Measurements from ENCODE around the gene ACTL6A.
"Not testable (repeated sequence)": the region's sequence is repeated elsewhere in the genome, so short reads cannot be mapped to it uniquely, and the experiment has no call there.

The ACTL6A gene

GRCh38 chr3:179562591-179563270, at the start of gene ACTL6A:
Gene ACTL6A, plus strand, starts transcription at chr3:179562926. Its CDS starts 167 bp downstream, at chr3:179563093.
- peak; percentile 98 for DNase-seq

DNA sequence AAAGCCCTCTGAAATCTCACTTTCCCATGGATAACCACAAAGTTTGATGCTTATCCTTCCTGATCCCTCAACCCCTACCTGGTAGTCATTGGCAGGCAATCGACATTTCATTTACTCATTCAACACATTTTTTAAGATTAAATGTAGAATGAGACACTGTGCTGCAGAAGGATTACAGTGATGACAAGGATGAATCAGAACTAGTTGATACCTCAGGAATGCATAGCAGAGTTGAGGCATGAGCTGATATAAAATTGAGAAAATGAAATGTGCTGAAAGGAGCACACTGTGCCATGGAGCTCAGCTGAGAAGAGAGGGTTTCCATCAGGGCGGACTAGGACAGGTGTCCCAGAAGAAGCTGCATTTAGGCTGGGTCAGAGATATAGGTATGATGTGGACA, 48.9 kb upstream of the ACTL6A start:
- no peak for DNase-seq

- DNase-seq, result not testable (repeated sequence)
Observed at GRCh38 chr3:179516461-179517251, 46.1 kb upstream of the ACTL6A start.

DNA sequence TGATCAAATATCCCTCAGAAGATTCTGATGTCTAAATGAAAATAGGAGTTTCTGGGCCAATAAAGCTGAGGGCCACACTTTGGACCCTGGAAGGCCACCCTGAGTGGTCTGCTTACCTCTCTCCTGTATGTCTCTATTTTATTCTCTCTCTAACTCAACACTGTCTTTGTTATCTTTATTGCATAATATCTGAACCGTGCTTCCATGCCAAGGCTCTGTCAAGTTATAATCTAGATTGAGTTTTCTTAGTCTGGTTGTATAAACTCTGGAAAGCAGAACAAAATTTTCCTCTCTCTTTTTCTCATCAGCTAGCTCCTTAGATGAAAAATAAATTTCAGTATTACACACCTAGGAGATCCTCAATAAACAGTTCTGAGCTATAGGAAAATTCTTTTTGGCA, 36.2 kb upstream of the ACTL6A start:
- DNase-seq, result no peak

GRCh38 chr3:179526989-179527391, 35.7 kb upstream of the ACTL6A start:
- DNase-seq, result no peak

DNA sequence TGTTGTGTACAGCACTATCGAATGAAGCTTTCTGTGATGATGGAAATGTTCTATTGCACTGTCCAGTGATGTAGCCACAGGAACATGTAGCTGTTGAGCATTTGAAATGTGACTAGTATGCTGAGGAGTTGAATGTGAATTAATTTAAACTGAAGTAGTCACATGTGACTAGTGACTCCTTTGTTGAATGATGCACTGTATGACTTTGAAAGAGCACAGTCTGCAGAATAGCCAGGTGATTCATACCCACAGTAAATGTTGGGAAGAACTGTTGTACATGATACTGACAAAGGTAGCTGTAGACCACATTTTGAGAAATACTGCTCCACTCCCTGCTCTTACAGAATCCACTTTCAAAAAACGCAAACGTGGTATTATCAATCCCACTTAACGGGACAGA, 34.0 kb upstream of the ACTL6A start:
- DNase-seq, result no peak

DNA sequence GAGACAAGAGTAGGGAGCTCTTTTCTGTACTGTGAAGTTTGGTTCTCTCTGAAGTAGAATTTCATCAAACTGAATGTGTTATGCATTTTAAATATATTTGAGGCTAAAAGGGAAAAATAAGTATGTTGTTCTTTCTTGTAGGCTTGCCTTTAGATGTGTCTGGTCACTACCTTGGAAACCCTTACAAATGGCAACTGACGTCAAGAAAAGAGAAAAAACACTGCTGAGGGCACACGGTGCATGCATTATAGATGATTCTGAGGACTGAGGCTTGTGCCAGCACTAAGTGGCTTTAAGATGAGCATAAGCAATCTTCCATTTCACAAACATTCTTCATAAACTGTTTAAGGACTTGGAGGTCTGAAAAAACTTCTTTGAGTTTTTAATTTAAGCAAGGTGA, 31.1 kb upstream of the ACTL6A start:
- DNase-seq, result no peak

- no peak for DNase-seq
Observed at GRCh38 chr3:179533274-179533673, 29.5 kb upstream of the ACTL6A start.

DNA sequence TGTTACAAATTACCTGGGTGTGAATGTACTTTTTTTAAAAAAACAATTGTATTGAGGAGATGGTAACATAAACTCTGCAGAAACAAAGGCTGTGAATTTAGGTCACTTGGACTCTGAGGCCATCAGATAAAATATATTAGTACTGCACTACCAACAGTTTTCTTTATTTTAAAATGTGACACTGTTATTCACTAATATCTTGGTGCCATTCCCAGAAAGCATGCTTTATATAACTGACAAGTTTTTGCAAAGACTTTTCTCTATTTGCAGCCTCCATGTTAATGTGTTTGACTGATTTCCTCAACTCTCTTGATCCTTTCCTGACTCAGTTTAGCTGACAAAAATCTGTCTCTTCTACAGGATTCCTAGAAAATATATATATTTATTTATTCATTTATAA, 26.5 kb upstream of the ACTL6A start:
- DNase-seq, result no peak

- no peak for DNase-seq
Observed at GRCh38 chr3:179541094-179541493, 21.6 kb upstream of the ACTL6A start.

- DNase-seq, result no peak
Observed at GRCh38 chr3:179541596-179541995, 21.1 kb upstream of the ACTL6A start.

- no peak for DNase-seq
Observed at GRCh38 chr3:179542375-179542774, 20.4 kb upstream of the ACTL6A start.

DNA sequence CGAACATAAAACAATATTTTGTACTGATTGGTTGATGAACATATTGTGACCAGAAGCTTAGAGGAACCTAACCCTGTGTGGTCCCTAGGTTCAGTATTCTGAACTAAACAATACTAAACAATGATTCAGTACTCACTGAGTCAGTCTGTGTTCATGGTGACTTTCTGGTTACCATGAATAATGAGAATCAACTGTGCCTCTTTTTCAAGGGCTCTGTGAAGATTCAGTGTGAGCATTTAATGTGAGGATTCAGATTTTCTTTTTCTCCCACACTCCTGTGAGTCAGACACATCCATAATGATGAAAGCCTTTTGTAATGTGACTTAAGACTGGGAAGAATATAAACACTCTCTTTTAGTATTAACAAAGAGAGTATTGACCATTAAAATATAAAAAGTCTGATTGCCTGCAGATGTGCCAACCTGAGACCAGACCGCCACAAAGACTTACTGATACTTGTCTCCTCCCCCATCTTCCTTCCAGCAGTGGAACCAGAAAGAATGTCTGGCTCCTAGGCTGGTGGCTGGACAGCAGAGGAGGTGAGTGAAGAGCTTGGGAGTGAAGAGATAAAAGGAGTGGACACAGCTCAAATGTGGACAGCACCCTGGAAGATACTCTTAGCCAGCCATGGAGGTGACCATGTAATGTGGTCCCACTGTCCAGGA, 17.6 kb upstream of the ACTL6A start:
- no peak for DNase-seq

GRCh38 chr3:179546814-179547241, 15.9 kb upstream of the ACTL6A start:
- no peak for DNase-seq

DNA sequence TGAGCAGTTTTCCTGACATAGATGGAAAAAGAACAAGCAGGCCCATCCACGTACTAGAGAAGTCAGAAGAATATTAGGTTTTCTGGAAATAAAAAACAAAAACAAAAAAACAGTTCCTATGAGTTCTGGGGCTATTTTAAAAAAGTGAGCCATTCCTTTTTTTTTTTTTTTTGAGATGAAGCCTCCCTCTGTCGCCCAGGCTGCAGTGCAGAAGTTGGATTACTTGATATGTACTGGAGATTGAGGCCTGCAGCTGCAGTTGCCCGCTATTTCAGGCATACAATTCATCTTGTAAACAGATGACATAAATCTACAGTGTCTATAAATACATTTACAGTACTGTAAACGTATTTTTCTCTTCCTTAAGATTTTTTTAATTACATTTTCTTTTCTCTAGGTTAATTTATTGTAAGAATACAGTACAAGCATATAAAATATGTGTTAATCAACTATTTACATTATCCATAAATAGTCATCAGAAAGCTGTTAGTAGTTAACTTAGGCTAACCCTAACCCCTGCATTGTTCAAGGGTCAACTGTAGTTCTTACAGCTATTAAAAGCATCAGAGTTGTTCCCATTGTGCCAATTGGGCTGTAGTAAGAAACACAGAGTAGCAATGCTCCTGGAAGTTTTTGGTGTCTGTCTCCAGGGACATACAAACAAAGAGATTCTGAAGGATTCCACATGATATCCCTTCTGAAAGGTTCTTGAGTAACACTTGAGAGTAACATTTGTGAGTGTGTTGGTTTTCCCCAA, 11.2 kb upstream of the ACTL6A start:
- no peak for DNase-seq

DNA sequence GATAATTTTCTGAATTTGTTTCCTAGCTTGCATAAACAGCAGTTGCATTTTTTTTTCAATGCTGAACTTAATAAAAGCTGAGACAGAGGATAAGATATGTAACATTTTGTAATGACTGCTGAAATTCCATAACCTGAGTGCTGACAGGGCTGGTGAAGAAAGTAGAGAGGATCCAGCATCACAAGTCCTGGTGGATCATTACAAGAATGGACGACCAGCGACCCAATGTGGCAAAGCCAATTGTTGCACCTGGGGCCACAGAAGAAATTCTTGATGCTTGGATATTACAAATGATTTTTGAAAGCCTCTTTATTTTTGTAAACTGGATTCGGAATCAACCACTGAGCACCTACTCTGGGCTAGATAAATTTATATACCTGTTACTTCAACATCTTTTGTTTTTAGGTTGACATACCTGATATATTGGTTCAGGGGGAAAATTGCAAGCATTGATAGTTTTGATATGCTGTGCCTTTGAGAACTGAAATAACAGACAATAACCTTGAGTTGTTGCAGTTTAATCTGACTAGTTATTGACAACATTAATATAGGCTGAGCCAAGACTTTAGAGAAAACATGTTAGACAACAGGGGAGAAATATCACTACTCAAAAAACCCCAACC, 3.9 kb upstream of the ACTL6A start:
- no peak for DNase-seq

DNA sequence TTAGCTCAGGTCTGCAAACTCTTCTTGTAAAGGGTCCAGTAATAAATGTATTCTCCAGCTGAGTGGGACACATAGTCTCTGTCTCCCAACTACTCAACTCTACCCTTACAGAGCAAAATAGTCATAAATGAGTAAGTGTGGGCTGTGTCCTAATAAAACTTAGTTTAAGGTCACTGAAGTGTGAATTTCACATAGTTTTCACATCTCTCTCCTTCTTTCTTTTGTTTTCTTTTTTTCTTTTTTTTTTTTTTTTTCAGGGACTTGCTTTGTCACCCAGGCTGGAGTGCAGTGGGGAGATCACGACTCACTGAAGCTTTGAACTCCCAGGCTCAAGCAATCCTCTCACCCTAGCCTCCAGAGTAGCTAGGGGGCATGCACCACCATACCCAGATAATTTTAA, 1.9 kb upstream of the ACTL6A start:
- DNase-seq, result no peak

DNA sequence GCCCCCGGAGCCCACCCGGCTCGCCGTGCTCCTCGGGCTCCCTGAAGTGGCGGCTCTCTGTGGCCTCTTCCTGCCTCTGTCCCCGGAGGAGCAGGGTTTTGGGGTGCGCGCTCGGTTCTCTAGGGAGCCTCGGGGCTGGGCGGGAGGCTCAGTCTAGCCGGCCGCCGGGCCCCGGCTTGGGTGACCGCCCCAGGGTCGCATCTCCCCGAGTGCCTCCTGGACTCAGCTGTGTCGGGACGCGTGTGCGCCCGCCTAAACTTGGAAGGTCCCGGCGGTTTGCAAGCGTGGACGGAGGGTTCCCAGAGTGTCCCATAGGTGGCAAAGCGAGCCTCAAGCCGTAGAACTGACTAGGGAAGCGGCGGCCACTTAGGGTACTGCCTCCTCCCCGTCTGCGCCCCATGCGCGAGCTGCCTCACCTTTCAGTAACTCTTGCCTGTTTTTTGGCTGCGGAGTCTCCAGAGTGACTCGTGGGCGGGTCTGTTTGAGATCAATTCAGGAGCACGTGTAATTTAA, 601 bp downstream of the ACTL6A start:
- DNase-seq, result peak; percentile 33

GRCh38 chr3:179565496-179565895, 2.8 kb downstream of the ACTL6A start:
- DNase-seq, result no peak

- DNase-seq, result no peak
Observed at GRCh38 chr3:179580992-179581391, 18.3 kb downstream of the ACTL6A start.

- DNase-seq, result no peak
Observed at GRCh38 chr3:179589143-179589542, 26.4 kb downstream of the ACTL6A start.

- no peak for DNase-seq
Observed at GRCh38 chr3:179590669-179591068, 27.9 kb downstream of the ACTL6A start.

Measured in activated T-cell treated with anti-CD3 and anti-CD28 coated beads for 4 hours (primary cell).